EL (cell line): Measurements from ENCODE around the gene MUC5B.

Experiments used
- DNase-seq: peaks from one replicate; pipeline ENCODE4 v3.0.0-alpha.2; 2016

MUC5B gene

DNA sequence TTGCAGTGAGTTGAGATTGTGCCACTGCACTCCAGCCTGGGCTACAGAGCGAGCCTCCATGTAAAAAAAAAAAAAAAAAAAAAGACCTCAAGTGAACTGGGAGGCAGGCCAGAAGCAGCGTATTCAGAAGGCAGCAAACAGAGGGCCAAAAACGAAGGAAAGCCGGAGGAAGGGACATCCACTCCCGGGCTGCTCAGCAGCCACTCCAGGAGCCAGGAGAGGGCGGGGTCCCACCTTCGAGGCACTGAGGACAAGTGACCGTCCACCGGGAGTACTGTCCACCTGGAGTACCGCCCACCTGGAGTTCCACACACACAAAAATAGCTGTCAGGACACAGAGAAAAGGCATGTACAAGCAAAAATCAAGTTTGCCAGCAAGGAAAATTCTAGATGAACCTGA is 81.1 kb downstream of the MUC5B start:
- no peak for DNase-seq

DNA sequence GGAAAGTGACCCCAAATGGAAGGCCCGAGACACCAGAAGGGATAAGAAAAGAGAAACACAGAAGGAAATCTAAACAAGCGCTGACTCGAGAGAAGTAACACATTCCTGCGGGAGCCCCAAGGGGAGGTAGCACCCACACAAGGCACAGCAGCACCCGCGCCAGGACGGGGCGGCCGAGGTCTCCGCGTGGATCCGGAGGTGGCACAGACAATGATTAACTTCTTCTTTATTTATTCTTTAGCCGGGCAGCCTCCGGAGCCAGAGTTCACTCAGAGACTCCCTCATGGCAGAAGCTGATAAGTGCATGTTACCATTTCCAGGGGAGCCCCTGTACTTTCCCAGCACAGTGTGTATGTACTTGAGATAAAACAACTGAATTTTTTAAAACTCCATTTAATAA is 81.5 kb downstream of the MUC5B start:
- DNase-seq: no peak

DNA sequence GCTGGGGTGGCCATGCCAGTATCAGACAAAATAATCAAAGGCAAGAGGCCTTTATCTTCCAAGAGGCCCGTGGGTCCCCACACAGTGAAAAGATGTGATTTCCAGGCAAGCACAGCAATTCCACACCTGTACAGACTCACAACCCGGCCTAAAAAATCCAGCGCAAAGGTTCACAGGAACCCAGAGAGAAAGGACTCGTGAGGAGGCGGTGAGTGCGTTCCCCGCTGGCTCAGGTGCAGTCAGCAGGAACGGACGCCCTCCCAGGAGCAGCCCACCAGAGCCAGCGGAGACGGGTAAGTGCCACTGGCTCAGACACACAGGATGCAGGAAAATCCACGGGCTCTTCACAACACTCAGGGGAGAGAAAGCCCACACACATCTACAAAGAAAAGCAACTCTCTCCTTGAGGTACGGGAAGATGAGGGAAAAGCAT is 82.2 kb downstream of the MUC5B start:
- DNase-seq: no peak

DNA sequence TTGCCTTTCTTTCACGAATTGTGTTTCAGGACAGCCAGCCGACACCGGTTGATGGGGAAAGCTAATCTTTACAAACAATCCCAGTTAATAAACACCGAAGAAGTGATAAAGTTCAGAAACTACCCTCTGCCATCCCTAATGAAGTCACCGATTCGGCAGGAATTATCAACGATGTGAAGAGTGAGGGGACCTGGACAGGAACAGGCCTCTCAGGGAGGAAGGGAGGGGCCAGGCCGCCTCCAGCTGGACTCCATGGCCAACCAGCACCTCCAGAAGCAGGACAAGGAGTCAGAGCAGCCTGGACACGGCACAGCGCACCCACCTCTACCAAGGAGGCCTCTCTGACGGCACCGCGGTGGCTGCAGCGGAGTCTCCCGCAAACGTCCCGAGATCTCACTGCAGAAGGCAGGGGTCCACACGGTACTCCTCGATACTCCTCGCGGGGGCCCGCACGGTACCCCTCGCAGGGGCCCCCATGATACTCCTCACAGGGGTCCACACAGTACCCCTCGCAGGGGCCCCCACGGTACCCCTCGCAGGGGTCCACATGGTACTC is 82.7 kb downstream of the MUC5B start:
- no peak for DNase-seq

DNA sequence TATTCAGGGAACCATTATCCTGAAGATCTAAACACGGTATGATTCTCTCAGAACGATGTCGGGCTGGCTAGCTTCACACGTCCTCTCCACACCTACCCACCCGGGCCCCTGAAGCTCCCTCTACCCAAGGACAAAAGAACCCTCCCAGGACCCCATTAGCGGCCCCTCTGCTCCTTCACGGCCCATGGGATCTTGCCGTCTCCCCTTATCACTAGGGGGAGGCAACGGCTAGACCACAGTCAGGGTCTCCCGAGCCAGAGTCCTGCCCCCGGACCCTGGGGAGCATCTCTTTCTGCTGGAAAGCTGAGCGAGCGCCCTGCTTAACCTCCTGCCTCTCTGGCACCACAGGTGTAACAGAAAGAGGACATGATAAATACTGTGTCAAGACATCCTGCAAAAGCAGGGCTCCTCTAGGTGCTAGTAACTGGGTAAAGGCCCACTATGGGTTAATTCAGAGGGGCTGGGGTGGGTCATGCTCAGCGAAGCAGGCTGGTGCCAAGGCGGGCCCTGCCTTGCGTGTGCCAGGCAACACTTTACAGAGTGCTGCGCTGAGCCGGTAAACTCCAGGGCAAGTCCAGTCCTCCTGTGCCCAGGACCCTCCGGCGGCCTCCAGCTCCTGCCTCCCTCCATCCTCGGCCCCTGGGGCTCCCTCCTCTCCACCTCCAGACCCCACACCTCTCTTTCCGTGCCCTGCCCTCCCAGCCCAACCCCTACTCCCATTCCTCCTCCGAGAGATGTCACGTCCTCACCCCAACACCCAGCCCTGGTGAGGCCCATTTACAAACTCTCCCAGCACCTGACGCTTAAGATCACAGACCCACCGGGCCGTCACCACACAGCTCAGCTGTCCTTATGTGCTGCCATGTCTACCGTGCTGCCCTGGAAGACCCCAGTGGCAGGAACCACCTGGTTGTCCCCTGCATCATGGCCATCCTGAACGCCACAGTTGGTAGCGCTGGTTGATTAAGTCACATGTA is 83.6 kb downstream of the MUC5B start:
- DNase-seq: no peak

DNA sequence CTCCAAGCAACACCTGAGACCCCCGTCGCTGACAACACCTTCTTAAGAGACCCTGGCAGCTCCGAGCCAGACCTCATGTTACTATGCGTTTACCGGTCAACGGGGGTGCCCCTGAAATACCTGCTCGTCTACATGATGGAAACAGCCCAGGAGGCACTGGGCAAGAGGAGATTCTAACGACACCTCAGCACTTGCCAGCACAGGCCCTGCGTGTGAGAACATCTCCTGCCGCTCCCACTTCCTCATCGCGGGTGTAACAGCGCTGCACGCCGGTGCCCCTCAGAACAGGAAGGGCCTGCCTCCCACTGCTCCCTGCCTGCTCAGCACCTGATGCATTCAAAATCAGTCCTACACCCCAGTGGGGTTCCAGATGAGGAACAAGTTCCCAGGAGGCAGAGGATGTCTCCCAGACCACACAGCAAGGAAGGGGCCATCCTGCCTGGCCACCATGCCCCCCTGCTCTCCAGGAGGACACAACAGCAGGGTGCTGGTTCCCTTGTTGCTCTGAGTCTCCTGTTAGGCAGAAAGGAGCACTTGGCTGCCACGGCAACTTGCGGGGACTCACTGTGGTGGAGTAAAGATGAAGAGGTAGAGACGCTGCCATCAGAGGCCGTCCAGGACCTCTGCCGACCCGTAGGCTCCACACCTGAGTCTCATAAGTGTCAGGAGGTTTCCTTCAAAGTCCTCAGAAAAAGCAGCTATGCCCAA is 84.5 kb downstream of the MUC5B start:
- DNase-seq: no peak

DNA sequence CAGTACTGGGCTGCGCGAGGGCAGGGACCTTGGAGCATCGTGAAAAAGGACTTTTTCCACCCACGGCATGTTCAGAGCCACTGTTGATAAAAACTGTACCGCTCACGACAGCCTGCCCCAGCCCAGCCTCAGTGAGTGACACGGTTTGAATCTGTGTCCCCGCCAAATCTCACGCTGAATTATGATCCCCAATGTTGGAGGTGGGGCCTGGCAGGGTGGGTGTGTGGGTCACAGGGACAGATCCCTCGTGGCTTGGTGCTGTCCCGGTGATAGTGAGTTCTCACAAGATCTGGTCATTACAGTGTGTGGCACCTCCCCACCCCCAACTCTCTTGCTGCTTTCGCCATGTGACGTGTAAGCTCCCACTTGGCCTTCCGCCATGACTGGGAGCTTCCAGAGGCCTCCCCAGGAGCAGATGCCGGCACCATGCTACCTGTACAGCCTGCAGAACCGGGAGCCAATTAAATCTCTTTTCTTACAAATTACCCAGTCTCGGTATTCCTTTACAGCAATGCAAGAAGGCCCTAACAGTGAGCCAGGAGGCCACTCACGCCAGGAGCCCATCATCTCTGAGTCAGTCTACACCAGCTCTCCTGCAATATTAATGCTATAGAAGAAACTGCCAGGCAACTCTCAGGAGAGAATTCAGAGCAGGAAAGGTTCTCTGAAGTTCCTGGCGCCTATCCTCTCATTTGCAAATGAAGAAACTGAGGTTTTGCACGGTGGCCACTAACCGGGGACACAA is 85.3 kb downstream of the MUC5B start:
- DNase-seq: no peak

DNA sequence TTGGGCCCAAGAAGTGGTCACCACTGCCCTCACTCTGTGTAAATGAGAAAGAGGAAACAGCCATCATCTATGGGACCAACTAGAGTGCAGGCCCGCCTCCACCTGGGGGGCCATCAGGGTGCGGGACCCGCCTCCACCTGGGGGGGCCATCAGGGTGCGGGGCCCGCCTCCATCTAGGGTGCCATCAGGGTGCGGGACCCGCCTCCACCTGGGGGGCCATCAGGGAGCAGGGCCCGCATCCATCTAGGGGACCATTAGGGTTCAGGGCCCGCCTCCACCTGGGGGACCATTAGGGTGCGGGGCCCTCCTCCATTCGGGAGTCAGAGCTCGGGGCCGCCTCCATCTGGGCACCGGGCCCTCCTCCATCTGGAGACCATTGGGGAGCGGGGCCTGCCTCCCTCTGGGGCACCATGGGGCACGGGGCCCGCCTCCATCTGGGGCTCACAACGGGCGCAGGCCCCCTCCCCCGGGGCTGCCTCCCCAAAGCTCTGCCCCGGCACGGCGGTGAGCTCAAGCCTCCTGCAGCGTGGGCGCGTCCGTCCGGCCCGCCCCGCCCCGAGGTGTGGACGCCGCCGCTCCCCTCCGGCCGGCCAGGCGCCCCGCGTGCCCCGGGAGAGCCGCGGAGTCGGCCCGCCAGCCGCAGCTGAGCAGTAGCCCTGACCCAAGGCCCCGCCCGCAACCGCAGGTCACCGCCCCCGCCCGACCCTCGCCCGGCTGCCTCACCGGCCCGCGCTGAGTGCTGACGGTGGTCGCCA is 86.1 kb downstream of the MUC5B start:
- DNase-seq: no peak

DNA sequence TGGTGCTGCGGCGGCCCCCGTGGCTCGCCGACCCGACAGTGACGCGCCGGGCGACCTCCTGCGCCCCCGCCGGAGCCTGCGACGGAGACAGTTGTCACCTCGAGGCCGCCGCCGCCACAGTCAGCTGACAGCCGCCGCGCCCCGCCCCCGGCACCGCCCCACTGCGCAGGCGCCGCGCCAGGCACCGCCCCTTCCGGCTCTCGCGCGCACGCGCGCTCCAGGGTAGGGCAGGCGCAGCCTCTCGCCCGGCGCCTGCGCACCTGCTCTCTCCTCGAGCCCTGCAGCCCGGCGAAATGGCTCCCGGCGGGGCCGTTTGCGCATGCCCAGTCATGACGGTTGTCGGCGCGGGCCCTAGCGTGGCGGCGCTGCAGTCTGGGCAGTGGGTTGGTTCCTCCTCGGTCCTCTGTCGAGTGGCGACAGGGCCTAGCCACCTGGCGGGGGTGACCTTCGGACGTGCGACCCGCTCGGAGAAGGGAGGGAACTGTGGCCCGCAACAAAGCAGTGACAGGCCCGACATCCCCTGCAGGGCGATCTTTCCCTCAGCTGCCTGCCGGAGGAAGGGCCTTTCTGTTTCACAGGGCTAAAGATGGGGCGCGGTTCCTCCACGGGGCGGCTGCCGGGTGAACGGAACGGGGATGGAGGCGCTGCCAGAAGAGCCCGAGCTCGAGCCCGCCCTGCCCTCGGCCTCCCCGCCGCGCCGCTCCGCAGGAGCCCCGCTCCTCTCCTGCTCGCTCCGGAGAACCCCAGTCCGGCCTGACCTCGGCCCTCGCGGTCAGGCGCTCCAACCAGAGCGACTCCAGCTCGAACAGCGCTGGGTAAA is 86.8 kb downstream of the MUC5B start, which contains the start of gene TOLLIP:
TSS of gene TOLLIP (minus strand) at position 135 of the 820 bp plus-strand sequence. CDS start at position 1, 134 bp downstream.
- DNase-seq: peak; percentile 91

DNA sequence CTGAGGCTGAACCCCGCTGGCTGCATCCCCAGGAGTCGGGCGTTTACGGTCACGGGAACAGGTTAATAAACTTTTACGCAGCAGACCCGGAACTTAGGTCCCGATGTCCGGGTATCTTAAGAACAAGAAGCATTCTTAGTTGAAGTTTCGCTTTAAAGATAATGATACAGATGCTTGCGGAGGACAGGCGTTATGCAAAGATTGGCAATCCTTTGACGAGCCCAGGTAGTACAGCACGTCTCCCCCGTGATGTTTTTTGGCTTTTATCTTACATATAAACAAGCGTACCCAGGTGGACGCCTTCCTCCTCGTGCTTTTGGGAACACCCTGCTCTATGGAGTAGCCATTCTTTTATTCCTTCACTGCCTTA is 87.4 kb downstream of the MUC5B start:
- no peak for DNase-seq

DNA sequence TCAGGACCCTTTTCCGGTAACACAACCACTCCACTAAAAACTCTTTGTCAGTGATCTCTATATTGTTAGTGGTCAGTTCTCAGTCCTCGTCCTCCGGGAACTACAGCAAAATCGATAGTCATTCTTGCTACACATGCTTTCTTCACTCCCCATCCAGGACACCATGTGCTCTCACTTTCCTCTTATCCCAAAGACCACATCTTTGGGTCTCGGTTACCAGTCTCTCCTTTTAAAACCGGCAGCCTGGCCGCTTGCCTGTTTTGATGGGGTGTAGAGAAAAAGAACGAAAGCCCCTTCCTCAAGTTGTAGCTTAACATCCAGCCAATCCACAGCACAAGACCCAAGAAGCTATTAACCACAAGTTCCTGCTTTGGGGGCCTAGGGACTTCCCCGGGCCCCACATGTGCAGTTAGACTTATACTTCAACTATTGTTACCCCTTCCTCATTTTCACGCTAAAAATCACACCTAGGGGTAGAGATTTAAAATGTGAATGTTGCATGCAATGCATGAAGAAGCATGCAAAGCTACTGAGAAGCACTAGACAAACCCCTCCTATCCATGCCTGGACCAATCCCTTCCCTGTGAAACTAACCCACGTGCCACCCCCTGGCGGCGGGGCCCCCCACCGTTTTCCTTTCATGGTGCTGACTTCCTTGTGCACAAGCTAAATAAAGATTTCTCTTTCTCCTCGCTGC is 88.1 kb downstream of the MUC5B start:
- no peak for DNase-seq
